Testis (tissue), 3 donors: ENCODE measurements around the gene SLC4A2. TPM values are rescaled to one million over a fixed set of nuclear protein-coding genes. Genes with fewer than 3 reads are reported as not detected.

Experiments
- DNase-seq: peaks from one replicate; pipeline ENCODE4 v3.0.0-alpha.2; 2019
- H3K27ac ChIP-seq, 2 donors: fragments of 200-600 bp; sonication (generic); one replicate each; pipeline ENCODE4 v1.5.1; 2019
- H3K27me3 ChIP-seq: fragments of 200-600 bp; sonication (generic); one replicate; pipeline ENCODE4 v1.5.1; 2019
- H3K36me3 ChIP-seq: fragments of 200-600 bp; sonication (generic); one replicate; pipeline ENCODE4 v1.5.1; 2017; ENCODE audit warnings: low read depth; ENCODE audit errors: missing control alignments
- H3K4me1 ChIP-seq: fragments of 200-600 bp; sonication (generic); one replicate; pipeline ENCODE4 v1.5.1; 2019
- H3K4me3 ChIP-seq, 2 donors: fragments of 200-600 bp; sonication (generic); one replicate each; pipeline ENCODE4 v1.5.1; 2017 to 2019
- H3K9me3 ChIP-seq: fragments of 200-600 bp; sonication (generic); one replicate; pipeline ENCODE4 v1.5.1; 2017
- CTCF ChIP-seq, 3 experiments: fragments of 450-650 bp in 2 of 3; fragments of 200-600 bp in 1 of 3; sonication (generic) in 1 of 3; IDR thresholded peaks; one replicate each; pipeline ENCODE4 v1.5.1; 2016 to 2019; ENCODE audit warnings: antibody characterized with exemption in 3 of 3, mild to moderate bottlenecking in 2 of 3, moderate library complexity in 1 of 3
- POLR2A ChIP-seq: fragments of 450-650 bp; IDR thresholded peaks from one replicate; pipeline ENCODE4 v1.6.1; 2017; ENCODE audit warnings: antibody characterized with exemption, mild to moderate bottlenecking, moderate library complexity
- WGBS, 2 donors: methylation state at CpG; one replicate each; pipeline ENCODE4 v1.1.5; 2018; 5-methylcytosine and 5-hydroxymethylcytosine counted together
- intact Hi-C: fragments of 100-400 bp; cut with DNase I; formaldehyde crosslinking; loops from one replicate; pipeline ENCODE4 v1.15.1; 2023; ENCODE audit warnings: low total_unique reads
- polyA plus RNA-seq: library from polyadenylated mRNA; stranded (reverse); fragments of 350-450 nt; fragmentation: Illumina TruSeq; extraction: RNeasy Lipid Tissue Mini Kit (QIAGEN cat#74804); gene quantifications from one replicate; pipeline ENCODE4 v1.2.3, GENCODE V29; 2014; ENCODE audit warnings: low read depth, low replicate concordance; ENCODE audit not compliant: insufficient read depth
- total RNA-seq, 2 donors: library from RNA; depleted of rRNA; stranded (reverse); fragments of >200 nt; gene quantifications; one replicate each; pipeline ENCODE4 v1.2.3, GENCODE V29; 2016

SLC4A2 gene
- total and polyA plus RNA-seq, 3 donors from 2014 or later, result 68.9 to 153 (median 147) TPM

- Histone ChIP-seq H3K4me1 (peaks cover 2% of the 10 kb centered on the region), H3K36me3 (no peaks in the 10 kb centered on the region), H3K27ac (no peak overlapping the region), H3K27me3 (no peaks in the 10 kb centered on the region), H3K4me3 (no peak overlapping the region), H3K9me3 (no peaks in the 10 kb centered on the region)
- intact Hi-C loops, result no loop called here
- DNase-seq, result no peak
- 92 to 96% methylated on average over 24 to 38 of the region's 38 CpGs for WGBS, 2 donors
- no peak for TF ChIP-seq CTCF (IDR thresholded peaks at IDR 0.05)
Observed at GRCh38 chr7:151118108-151119054, 59.0 kb downstream of the SLC4A2 start.

GRCh38 chr7:151119055-151119415, 59.6 kb downstream of the SLC4A2 start:
- intact Hi-C loops, result no loop called here
- WGBS, 2 donors, result 93 to 94% methylated on average over 13 of the region's 13 CpGs
- TF ChIP-seq CTCF (IDR thresholded peaks at IDR 0.05), result no peak
- no peak for TF ChIP-seq POLR2A

GRCh38 chr7:151119902-151120301, 60.5 kb downstream of the SLC4A2 start:
- 90 to 95% methylated on average over 25 to 27 of the region's 27 CpGs for WGBS, 2 donors
- no peak for TF ChIP-seq POLR2A
- TF ChIP-seq CTCF (IDR thresholded peaks at IDR 0.05), result no peak
- Histone ChIP-seq H3K27me3 (no peaks in the 10 kb centered on the region), H3K36me3 (no peaks in the 10 kb centered on the region), H3K4me1 (peaks cover 6% of the 10 kb centered on the region), H3K27ac (no peak overlapping the region), H3K4me3 (no peak overlapping the region), H3K9me3 (no peaks in the 10 kb centered on the region)
- intact Hi-C loops, result loop anchor here (10.0 kb wide), 1 partner anchor 55 kb away; no protein-coding TSS in a partner anchor
- no peak for DNase-seq

More at GRCh38 chr7:151119055-151119415, 59.6 kb downstream of the SLC4A2 start:
- Histone ChIP-seq H3K4me1 (peaks cover 6% of the 10 kb centered on the region), H3K27ac (no peak overlapping the region), H3K9me3 (no peaks in the 10 kb centered on the region), H3K4me3 (no peak overlapping the region), H3K36me3 (no peaks in the 10 kb centered on the region), H3K27me3 (no peaks in the 10 kb centered on the region)
- no peak for DNase-seq

- H3K36me3 ChIP-seq, result no peaks in the 10 kb centered on the region
- intact Hi-C loops, result loop anchor here (10.0 kb wide), 1 partner anchor 54 kb away; no protein-coding TSS in a partner anchor
Observed at GRCh38 chr7:151120896-151121295, 61.5 kb downstream of the SLC4A2 start.

More at GRCh38 chr7:151120896-151121295, 61.5 kb downstream of the SLC4A2 start:
- Histone ChIP-seq H3K4me3 (no peak overlapping the region), H3K4me1 (peaks cover 6% of the 10 kb centered on the region), H3K27ac (no peak overlapping the region), H3K27me3 (no peaks in the 10 kb centered on the region), H3K9me3 (no peaks in the 10 kb centered on the region)
- 90 to 96% methylated on average over 22 of the region's 22 CpGs for WGBS, 2 donors
- DNase-seq, result no peak
- TF ChIP-seq CTCF (IDR thresholded peaks at IDR 0.05) (no peak), POLR2A (no peak)
